Posterior vena cava (tissue), 2 donors: ENCODE measurements around the gene APOM. TPM values are rescaled to one million over a fixed set of nuclear protein-coding genes. Genes with fewer than 3 reads are reported as not detected.

ENCODE experiments used
- DNase-seq: peaks from one replicate; pipeline ENCODE4 v3.0.0-alpha.2; 2020; ENCODE audit warnings: low spot score
- intact Hi-C, 2 donors: fragments of 100-400 bp; cut with DNase I; formaldehyde crosslinking; loops; one replicate each; pipeline versions ENCODE4 v1.14.1 to v1.14.2; 2022 to 2023
- total RNA-seq, 2 donors: library from RNA; stranded (reverse); fragmentation: NEBNext Ultra II Directional; extraction: Animal tissue kit (Norgen Biotek cat#: 25700); gene quantifications; one replicate each; pipeline ENCODE4 v1.2.1, GENCODE V29; 2021
- donor health status: DM: yes; HTN: yes; CAD: no.
- donor health status: DM: yes; HTN: yes; CAD: no.

The APOM gene
- total RNA-seq, 2 donors from 2014 or later = 0.60 to 1.2 TPM

GRCh38 chr6:31629014-31629413 is 26.7 kb upstream of the APOM start:
- DNase-seq = no peak
- intact Hi-C loops = no loop called here

GRCh38 chr6:31630177-31630934 is 25.3 kb upstream of the APOM start:
- no peak for DNase-seq

GRCh38 chr6:31631209-31631608 is 24.5 kb upstream of the APOM start:
- intact Hi-C loops = no loop called here
- no peak for DNase-seq

More at GRCh38 chr6:31630177-31630934, 25.3 kb upstream of the APOM start:
- intact Hi-C loops = no loop called here

GRCh38 chr6:31631681-31632278 is 23.9 kb upstream of the APOM start:
- DNase-seq = no peak
- intact Hi-C loops = no loop called here

- intact Hi-C loops = no loop called here
- DNase-seq = no peak
These were observed 23.3 kb upstream of the APOM start for GRCh38 chr6:31632279-31632946.

- no peak for DNase-seq
- intact Hi-C loops = no loop called here
These were observed 22.2 kb upstream of the APOM start for GRCh38 chr6:31633447-31633846.

- DNase-seq = no peak
- intact Hi-C loops = no loop called here
These were observed 21.6 kb upstream of the APOM start for GRCh38 chr6:31634131-31634530.

- DNase-seq = no peak
- intact Hi-C loops = no loop called here
These were observed 20.6 kb upstream of the APOM start for GRCh38 chr6:31634969-31635575.

- intact Hi-C loops = no loop called here
- DNase-seq = peak; percentile 71
These were observed 18.7 kb upstream of the APOM start for GRCh38 chr6:31636698-31637596.

GRCh38 chr6:31639043-31639442 is 16.7 kb upstream of the APOM start:
- intact Hi-C loops = no loop called here
- peak; percentile 38 for DNase-seq

- intact Hi-C loops = no loop called here
- DNase-seq = peak; percentile 66
These were observed 16.2 kb upstream of the APOM start for GRCh38 chr6:31639449-31639861.

GRCh38 chr6:31640612-31641011 is 15.1 kb upstream of the APOM start:
- DNase-seq = peak; percentile 66
- intact Hi-C loops = no loop called here

GRCh38 chr6:31641370-31641769 is 14.3 kb upstream of the APOM start:
- no peak for DNase-seq

GRCh38 chr6:31642798-31643570 is 12.7 kb upstream of the APOM start:
- intact Hi-C loops = no loop called here
- no peak for DNase-seq

More at GRCh38 chr6:31641370-31641769, 14.3 kb upstream of the APOM start:
- intact Hi-C loops = no loop called here

GRCh38 chr6:31643818-31644454 is 11.8 kb upstream of the APOM start:
- intact Hi-C loops = no loop called here
- no peak for DNase-seq

- no peak for DNase-seq
- intact Hi-C loops = no loop called here
These were observed 10.4 kb upstream of the APOM start for GRCh38 chr6:31645325-31645724.

- intact Hi-C loops = no loop called here
- peak; percentile 92 for DNase-seq
These were observed 4.0 kb upstream of the APOM start for GRCh38 chr6:31651602-31652191.
